Endothelial cell of umbilical vein (primary cell): ENCODE results near the gene ZER1.

Source experiments
- CTCF ChIP-seq, 2 donors: IDR thresholded peaks; 1 replicate in 1 of 2; 2 replicates in 1 of 2; pipeline ENCODE4 v1.5.1; 2011; ENCODE audit warnings: low read length in 2 of 2, mild to moderate bottlenecking in 2 of 2, moderate library complexity in 2 of 2, control low read depth in 1 of 2, inconsistent platforms in 1 of 2, low read depth in 1 of 2; ENCODE audit not compliant: insufficient read depth in 1 of 2; ENCODE audit errors: extremely low read depth in 1 of 2
- EZH2 ChIP-seq: IDR thresholded peaks from 2 replicates; pipeline ENCODE4 v1.6.1; 2012; ENCODE audit warnings: borderline replicate concordance, low read depth, mild to moderate bottlenecking, moderate library complexity, low read length, inconsistent platforms; ENCODE audit not compliant: severe bottlenecking
- FOS ChIP-seq: IDR thresholded peaks from 2 replicates; pipeline ENCODE4 v1.6.1; 2011; ENCODE audit warnings: mild to moderate bottlenecking, low read length, moderate library complexity, borderline replicate concordance; ENCODE audit not compliant: insufficient read depth
- GATA2 ChIP-seq: IDR thresholded peaks from 2 replicates; pipeline ENCODE4 v1.7.0; 2011; ENCODE audit warnings: low read depth, mild to moderate bottlenecking, moderate library complexity, mixed read lengths, low read length; ENCODE audit not compliant: insufficient read length, insufficient read depth
- JUN ChIP-seq: IDR thresholded peaks from 2 replicates; pipeline ENCODE4 v1.6.1; 2011; ENCODE audit warnings: borderline replicate concordance, low read depth; ENCODE audit not compliant: insufficient read length, insufficient read depth
- MAX ChIP-seq: IDR thresholded peaks from 2 replicates; pipeline ENCODE4 v1.6.1; 2011; ENCODE audit not compliant: insufficient read depth, insufficient read length
- MYC ChIP-seq: IDR thresholded peaks from one replicate; pipeline ENCODE4 v1.6.1; 2011; ENCODE audit warnings: mild to moderate bottlenecking, low read depth, low read length
- POLR2A ChIP-seq: IDR thresholded peaks from 2 replicates; pipeline ENCODE4 v1.6.1; 2012; ENCODE audit warnings: low read depth, mild to moderate bottlenecking, control low read depth, low read length
- POLR2AphosphoS5 ChIP-seq: IDR thresholded peaks from 2 replicates; pipeline ENCODE4 v1.6.1; 2012; ENCODE audit warnings: low read depth, mild to moderate bottlenecking, control low read depth, low read length, moderate library complexity; ENCODE audit not compliant: insufficient read depth

- no peak for TF ChIP-seq CTCF (IDR thresholded peaks at IDR 0.05; ENCODE audit: extremely low read depth in 1 of 2, insufficient read depth in 1 of 2, low read depth in 1 of 2, low read length in 2 of 2)
- TF ChIP-seq POLR2A, result no peak
- no peak for TF ChIP-seq FOS
- TF ChIP-seq EZH2, result no peak
- no peak for TF ChIP-seq JUN
- TF ChIP-seq MYC, result no peak
- TF ChIP-seq POLR2AphosphoS5, result no peak
- TF ChIP-seq MAX, result no peak
- no peak for TF ChIP-seq GATA2
Observed at GRCh38 chr9:128705051-128705965, 66.4 kb downstream of the ZER1 start.
